NCI-H774 (cell line): ENCODE results near the gene GPR180.

ENCODE experiments used
- DNase-seq: peaks from one replicate; lab custom pipeline; 2025; lab: John Stamatoyannopoulos, UW

GPR180 gene

DNA sequence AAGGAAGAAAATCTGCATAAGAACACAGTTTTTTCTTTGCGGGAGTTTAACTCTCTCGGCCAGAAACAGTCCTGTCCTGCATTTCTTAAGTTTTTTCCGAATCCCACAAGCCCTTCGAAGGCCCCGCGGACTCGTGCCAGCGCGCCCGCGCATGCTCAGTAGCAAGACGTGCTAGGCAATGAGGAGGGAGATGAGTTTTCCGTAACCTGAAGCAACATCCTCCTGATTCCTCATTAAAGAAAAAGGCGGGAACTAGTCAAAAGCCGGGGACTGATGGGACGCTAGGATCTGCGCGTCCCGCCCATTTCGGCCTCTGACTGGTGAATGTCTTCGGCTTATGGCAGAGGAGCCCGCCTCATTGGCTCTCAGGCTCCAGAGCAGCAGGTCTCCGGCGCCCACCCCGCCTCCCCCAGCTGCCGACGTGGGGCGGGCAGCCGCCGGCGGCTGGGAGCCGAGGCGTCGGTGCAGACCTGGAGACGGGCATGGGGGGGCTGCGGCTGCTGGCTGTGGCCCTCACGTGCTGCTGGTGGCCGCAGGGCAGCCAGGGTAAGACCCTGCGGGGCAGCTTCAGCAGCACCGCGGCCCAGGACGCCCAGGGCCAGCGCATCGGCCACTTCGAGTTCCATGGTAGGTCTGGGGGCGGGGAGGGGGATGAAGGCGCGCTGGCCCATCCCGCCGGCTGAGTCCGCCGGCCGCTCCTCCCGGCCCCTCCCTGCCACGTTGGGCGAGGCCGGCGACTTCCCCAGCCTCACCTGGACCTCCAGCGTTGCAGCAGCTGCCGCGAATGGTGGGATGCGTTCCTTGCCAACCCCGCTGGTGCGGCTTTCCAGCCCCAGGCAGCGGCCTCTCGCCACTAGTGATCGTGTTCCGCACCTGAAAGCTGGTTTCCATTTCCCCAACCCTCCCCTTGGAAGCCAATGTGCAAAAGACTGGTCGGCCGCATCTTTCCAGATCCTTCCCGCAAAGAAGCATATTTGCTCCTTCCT is at the start of gene GPR180:
GPR180 (plus strand) TSS at position 412 of the 986 bp plus-strand sequence; CDS start at position 483, 71 bp downstream.
- peak; percentile 97 for DNase-seq

- DNase-seq, result no peak
Measured at GRCh38 chr13:94552095-94552494, 49.6 kb upstream of the GPR180 start.

DNA sequence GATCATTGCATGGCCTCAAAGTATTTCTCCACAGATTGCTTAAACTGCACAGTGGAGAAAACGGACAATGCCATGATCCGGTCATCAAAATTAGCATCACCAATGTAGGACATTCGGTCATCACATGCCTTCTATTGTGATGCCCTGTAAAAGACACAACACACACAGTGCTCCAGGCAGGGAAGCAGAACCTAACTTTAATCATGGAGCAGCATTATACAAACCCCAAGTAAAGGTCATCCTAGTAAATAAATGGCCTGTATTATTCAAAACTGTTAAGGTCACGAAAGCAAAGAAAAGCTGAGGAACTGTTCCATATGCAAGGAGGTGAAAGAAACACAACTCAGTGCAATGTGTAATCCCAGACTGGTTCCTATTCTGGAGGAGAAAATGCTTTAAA is 47.9 kb upstream of the GPR180 start:
- no peak for DNase-seq

- no peak for DNase-seq
Measured at GRCh38 chr13:94556041-94556440, 45.6 kb upstream of the GPR180 start.

DNA sequence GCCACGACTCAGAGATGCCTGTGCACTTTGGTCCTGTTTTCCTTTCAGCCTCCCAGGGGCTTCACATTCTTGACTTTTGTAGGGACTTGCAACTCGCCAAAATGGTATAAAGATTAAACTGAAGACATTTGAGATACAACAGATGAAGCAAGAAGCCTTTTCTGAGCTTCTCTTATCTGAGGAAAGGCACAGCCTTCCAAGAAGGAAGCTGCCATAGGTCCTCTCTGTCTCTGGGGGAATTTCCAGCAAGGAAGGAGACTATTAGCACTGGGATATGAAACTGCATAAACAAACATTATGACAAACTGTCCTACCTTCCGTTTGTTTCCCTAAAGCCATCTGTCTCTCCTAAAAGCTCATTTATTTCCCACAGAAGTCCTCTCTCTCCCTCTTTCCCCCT is 45.0 kb upstream of the GPR180 start:
- DNase-seq, result no peak

GRCh38 chr13:94557684-94558235 is 43.9 kb upstream of the GPR180 start:
- DNase-seq, result no peak

GRCh38 chr13:94558716-94559115 is 42.9 kb upstream of the GPR180 start:
- no peak for DNase-seq

- no peak for DNase-seq
Measured at GRCh38 chr13:94559222-94559795, 42.3 kb upstream of the GPR180 start.

- no peak for DNase-seq
Measured at GRCh38 chr13:94560116-94560515, 41.5 kb upstream of the GPR180 start.

DNA sequence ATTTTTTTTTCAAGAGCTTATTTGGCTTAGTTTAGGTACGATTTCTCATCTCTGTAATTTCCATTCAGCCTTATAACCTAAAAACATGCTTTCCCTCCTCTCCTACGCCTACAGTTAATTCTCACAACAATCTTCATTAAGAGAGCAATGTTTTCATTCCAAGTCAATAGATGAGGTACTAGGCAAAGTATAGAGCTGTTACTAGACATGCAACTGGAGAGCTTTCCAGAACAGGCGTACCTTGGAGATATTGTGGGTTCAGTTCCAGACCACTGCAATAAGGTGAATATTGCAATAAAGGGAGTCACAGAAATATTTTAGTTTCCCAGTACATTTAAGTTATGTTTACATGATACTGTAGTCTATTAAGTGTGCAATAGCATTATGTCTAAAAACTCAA is 40.5 kb upstream of the GPR180 start:
- no peak for DNase-seq

DNA sequence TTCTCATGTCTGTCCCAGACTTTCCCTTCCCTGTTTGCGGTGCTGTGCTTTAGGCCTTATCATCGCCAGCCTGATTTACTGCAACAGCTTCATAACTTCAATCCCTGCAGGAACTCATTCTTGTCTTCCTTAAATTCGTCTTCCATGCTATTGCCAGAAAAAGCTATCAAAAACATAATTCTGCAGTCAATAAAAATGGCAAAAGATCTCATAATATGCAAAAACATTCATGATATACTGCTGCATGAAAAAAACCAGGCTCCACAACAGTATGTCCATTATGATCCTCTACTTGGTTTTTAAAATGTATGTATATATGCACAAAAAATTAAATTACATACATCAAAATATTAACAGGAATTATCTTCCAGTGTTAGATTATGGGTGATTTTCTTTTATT is 34.1 kb upstream of the GPR180 start:
- no peak for DNase-seq

DNA sequence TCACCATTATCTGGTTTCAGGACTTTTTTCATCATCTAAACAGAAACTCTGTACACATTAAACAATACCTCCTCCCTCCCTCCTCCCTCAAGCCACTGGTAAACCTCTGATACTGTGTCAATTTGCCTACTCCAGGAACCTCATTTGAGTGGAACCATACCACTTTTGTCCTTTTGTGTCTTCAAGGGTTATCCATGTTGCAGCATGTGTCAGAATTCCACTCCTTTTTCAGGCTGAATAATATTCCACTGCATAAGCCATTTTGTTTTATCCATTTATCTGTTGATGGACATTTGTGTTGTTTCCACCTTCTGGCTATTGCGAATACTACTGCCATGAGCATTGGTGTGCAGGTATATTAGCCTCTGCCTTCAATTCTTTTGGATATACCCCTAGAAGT is 33.2 kb upstream of the GPR180 start:
- no peak for DNase-seq

DNA sequence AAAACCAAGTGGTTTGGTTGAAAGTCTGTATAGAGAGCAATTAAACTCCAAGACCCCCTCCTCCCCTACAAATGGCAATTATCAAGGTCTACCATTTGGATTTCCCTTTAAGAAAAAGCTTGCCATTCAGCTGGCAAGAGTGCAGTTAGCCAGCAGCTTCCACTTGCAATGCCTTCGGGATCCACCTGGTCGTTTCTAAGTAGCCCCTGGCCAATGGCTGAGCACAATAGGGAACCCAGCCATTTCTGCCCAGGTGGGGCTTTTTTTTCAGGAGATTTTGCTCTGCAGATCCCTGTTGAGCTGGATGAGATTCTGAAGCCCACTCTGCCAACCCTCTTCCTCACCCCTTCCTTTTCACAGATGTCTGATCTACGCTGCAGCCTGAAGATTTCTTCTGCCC is 32.0 kb upstream of the GPR180 start:
- no peak for DNase-seq

GRCh38 chr13:94579063-94579462 is 22.6 kb upstream of the GPR180 start:
- no peak for DNase-seq

- DNase-seq, result no peak
Measured at GRCh38 chr13:94583926-94584325, 17.7 kb upstream of the GPR180 start.

GRCh38 chr13:94585543-94586101 is 16.0 kb upstream of the GPR180 start:
- DNase-seq, result no peak

GRCh38 chr13:94586371-94586770 is 15.3 kb upstream of the GPR180 start:
- DNase-seq, result no peak

DNA sequence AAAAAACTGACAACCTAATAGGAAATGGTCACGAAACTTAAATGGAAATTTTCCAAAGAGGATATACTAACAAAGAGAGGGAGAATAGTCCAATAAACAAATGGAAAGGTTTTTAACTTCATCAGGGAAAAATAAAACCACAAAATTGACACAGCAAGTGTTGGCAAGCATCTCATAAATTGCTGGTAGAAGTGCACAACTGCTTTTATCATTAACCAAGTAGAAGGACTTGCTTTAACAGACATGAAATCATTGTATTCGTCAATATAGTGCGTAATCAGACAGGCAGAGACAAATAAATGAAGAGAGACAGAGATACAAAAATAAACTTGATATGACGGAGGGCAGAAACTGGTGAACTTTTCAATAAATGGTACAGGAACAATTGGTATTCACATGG is 13.1 kb upstream of the GPR180 start:
- DNase-seq, result no peak

- no peak for DNase-seq
Measured at GRCh38 chr13:94590744-94591143, 10.9 kb upstream of the GPR180 start.

DNA sequence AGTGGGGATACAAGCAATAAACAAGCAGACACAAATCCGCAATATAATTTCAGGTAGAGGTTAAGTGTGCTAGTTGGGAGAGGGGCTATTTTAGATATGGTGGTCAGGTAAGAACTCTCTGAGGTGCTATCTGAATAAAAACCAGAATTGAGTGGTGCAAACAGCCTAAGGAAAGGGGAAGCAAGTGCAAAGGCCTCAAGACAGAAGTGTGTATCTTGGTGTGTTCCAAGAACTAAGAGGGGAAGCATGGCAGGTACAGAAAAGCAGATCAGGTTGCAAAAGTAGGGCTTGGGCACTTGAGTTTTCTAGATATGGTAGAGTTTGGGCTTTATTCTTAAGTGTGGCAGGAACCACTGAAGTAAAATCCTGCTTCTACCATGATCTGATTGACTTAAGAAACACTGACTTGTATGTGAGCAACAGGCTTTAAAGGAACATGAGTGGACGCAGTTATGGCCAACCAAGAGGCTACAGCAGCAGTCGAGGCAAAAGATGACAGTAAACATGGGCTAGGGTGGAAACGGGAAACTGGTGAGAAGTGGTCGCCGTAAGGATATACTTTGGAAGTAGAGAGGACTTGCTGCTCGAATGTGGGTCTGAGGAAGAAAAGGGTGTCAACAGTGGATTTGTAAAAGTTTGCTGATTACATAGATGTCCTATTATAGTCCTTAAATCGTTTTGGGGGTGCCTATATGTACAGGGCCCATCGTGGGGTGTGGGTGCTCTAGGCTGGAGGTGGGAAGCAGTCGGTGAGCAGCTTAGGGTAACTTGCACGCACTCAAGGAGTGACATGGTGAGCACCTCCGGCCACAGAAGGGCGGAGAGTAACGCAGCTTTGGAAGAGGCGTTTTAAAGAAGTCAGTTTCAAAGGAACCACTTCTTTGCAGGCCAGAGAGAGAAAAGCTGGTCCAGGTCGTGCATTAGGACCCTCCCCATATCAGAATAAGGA is 6.4 kb upstream of the GPR180 start:
- DNase-seq, result no peak

DNA sequence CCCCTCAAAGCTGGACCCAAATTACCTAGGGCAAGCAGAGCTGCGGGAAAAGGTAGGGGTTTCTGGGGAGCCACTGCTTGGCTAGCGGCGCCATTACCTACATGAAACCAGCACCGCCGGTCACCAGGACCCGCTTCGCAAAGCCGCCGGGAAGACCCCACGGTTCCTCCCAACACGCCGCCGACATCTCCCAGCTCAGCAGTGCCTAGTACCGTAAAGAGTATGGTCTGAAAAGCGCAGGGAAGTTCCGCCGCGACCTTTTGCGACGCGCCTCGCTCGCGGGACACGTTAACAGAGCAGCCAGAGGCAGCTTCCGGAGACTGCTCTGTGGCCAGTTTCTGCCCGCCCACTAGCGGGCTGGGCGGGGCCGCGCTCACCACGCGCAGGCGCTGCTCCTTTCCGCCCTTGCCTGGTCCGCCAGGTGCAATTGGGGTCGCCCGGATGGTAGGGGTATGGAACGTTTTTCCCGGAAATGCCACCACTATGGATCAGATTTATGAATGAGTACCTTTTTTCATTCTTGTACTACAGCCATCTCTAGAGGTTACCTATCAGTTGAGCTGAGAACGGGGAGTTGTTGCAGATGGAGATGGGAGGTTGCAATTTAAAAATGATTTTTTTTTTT is 5.6 kb upstream of the GPR180 start, which contains the start of gene TGDS:
TGDS (minus strand) TSS at position 203 of the 625 bp plus-strand sequence; CDS start at position 187, 16 bp downstream.
- peak; percentile 84 for DNase-seq
